Stimulated activated memory B cell treated with anti-CD40 and anti-IgM and Interleukin-4, amounts not matched to agents 10 μg/mL and 1 μg/mL and 100 μg/mL, for 72 hours (primary cell): ENCODE data around the gene METTL25.

ENCODE experiments used
- ATAC-seq: fragments of 150-1000 bp; cut with Tn5 transposase; 2 replicates; pipeline ENCODE4 v1.10.0; 2021
- H3K27ac Mint-ChIP-seq: one replicate; pipeline ENCODE4 v1.8.0; 2022; ENCODE audit warnings: mild to moderate bottlenecking, mixed read lengths
- H3K27me3 Mint-ChIP-seq: one replicate; pipeline ENCODE4 v1.8.0; 2022; ENCODE audit warnings: mixed read lengths
- H3K36me3 Mint-ChIP-seq: one replicate; pipeline ENCODE4 v1.8.0; 2022; ENCODE audit warnings: mixed read lengths
- H3K4me1 Mint-ChIP-seq: one replicate; pipeline ENCODE4 v1.8.0; 2022; ENCODE audit warnings: mixed read lengths
- H3K4me3 Mint-ChIP-seq: one replicate; pipeline ENCODE4 v1.8.0; 2022; ENCODE audit warnings: mild to moderate bottlenecking, moderate library complexity, mixed read lengths
- H3K9me3 Mint-ChIP-seq: one replicate; pipeline ENCODE4 v1.8.0; 2022; ENCODE audit warnings: mixed read lengths

The METTL25 gene

DNA sequence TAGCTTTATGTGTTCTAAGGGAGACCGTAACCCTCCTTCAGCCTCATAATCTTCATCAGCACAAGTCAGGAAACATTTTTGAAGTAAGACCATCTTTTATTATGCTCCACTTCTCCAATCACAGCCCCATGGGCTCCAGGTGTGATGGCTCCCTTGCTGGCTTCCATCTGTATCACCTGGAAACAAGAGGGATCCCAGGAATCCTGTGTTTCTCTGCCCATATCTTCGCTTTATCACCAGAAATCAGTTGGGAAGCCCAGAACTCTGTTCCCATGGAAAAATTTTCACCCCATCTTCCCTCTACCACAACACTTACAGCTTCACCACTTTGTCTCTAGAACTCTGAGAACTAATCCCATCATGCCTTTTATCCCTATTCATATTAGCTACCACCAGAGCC, 68.3 kb downstream of the METTL25 start:
- no peak overlapping the region for H3K27ac Mint-ChIP-seq
- ATAC-seq: no peak
- no peaks in the 10 kb centered on the region for H3K9me3 Mint-ChIP-seq
- no peaks in the 10 kb centered on the region for H3K27me3 Mint-ChIP-seq
- H3K4me1 Mint-ChIP-seq: no peaks in the 10 kb centered on the region
- no peak overlapping the region for H3K4me3 Mint-ChIP-seq
- H3K36me3 Mint-ChIP-seq: no peaks in the 10 kb centered on the region

DNA sequence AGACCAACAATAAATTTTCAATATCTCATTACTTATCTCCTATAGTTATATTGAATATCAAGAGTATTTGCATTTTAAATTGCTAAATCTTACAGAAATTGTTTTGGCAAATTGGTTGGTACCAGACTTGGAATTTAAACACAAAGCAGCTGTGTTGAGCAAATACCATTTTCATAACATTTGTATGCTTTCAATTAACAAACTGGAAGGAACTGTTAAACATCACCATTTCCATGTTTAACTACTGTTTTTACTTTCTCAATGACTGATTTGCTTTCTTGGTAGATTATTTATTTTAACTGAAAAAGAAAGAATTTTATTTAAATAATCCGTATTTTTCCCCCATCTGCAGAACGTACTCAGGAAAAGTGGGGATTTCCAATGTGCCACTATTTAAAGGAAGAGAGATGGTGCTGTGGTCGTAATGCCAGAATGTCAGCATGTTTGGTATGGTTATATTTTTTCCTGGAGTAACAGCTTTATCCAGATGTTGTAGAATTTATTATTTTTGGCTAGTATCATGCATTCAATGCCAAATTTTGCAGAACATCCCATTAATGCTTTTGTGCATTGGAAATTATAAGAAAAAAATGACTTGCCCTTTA, 72.3 kb downstream of the METTL25 start:
- H3K9me3 Mint-ChIP-seq: no peaks in the 10 kb centered on the region
- H3K36me3 Mint-ChIP-seq: no peaks in the 10 kb centered on the region
- no peak for ATAC-seq
- no peak overlapping the region for H3K27ac Mint-ChIP-seq
- H3K4me3 Mint-ChIP-seq: no peak overlapping the region
- no peaks in the 10 kb centered on the region for H3K27me3 Mint-ChIP-seq
- no peaks in the 10 kb centered on the region for H3K4me1 Mint-ChIP-seq

DNA sequence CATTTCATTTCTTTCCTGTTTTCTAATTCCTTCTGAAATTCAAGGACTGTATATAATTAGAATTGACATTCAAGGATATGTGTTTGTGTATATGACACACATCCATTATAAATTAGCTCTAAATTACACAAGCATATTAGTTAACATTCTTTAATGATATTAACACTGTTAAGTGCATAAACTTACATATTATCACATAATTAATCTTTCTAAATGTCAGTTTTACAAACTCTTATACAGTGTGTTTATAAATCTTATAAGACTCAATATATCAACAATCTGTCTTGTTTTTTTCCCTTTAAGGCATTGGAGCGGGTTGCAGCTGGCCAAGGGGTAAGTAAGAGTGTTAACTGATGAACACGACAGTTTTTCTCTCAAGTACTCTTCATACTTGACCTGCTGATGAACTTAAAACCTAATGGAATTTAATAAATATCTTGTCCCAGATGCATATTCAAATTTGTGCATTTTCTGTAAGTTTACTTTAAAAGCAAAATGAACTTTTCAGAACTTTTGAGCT, 76.1 kb downstream of the METTL25 start:
- Mint-ChIP-seq H3K27ac (no peak overlapping the region), H3K4me3 (no peak overlapping the region), H3K27me3 (no peaks in the 10 kb centered on the region), H3K36me3 (peaks cover 18% of the 10 kb centered on the region), H3K4me1 (no peaks in the 10 kb centered on the region), H3K9me3 (no peaks in the 10 kb centered on the region)
- ATAC-seq: no peak

DNA sequence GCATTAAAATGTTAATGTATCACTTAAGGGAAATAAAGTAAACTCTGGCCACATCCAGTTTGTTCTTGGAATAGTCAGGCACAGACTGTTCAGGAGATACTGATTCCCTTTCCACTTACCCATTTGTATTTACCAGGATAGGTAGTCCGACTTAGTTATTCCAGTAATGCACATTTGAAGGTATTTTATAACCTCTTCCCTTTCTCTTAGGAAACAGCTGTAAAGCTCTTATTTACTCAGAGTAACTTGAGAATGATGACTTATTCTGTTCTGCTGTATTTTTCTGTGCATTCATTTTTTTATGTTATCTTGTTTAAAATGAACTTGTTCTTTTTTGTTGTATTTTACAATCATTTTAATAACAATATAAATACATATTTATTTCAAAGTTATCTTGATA, 78.0 kb downstream of the METTL25 start:
- Mint-ChIP-seq H3K9me3 (no peaks in the 10 kb centered on the region), H3K4me3 (no peak overlapping the region), H3K27me3 (no peaks in the 10 kb centered on the region), H3K36me3 (peaks cover 31% of the 10 kb centered on the region), H3K27ac (no peak overlapping the region), H3K4me1 (no peaks in the 10 kb centered on the region)
- ATAC-seq: no peak

DNA sequence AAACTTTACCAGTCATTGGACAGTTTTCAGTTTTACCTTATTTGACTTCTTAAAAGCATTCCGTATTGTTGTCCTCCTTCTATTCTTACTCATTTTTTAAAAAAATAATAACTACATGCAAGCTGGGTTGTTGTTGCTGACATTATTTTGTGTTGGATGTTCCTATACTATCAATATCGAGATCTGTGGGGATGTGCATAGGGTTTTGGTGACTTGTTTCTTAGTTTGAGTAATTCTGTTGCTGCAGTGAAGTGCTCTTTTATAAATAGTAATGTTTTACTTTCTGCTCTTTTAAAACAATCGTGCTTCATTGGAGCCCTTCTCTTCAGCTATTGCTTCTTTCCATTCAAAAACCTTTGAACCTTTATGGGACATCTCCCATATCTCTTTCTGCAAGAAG, 79.4 kb downstream of the METTL25 start:
- Mint-ChIP-seq H3K9me3 (peaks cover under 1% of the 10 kb centered on the region), H3K27me3 (no peaks in the 10 kb centered on the region), H3K36me3 (peaks cover 45% of the 10 kb centered on the region), H3K4me3 (no peak overlapping the region), H3K4me1 (no peaks in the 10 kb centered on the region), H3K27ac (no peak overlapping the region)
- ATAC-seq: no peak

DNA sequence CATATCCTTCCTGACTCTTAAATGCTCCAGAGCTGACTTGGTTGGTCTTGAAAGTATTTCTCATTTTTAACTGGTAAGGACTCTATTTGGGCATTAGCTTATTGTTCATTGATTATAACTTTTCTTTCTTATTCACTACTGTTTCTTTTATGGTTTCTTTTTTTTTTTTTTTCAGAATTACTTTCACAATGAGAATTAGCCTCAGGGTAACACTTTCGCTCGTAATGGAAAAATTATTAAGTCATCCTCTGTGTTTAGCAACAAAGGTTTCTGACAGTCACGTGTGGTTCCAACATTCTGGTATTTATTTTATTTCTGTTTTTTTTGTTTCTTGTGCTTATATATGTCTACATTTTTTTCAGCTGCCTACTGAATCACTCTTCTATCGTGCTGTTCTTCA, 80.0 kb downstream of the METTL25 start:
- Mint-ChIP-seq H3K9me3 (peaks cover 3% of the 10 kb centered on the region), H3K27ac (no peak overlapping the region), H3K4me1 (no peaks in the 10 kb centered on the region), H3K4me3 (no peak overlapping the region), H3K36me3 (peaks cover 51% of the 10 kb centered on the region), H3K27me3 (no peaks in the 10 kb centered on the region)
- no peak for ATAC-seq

DNA sequence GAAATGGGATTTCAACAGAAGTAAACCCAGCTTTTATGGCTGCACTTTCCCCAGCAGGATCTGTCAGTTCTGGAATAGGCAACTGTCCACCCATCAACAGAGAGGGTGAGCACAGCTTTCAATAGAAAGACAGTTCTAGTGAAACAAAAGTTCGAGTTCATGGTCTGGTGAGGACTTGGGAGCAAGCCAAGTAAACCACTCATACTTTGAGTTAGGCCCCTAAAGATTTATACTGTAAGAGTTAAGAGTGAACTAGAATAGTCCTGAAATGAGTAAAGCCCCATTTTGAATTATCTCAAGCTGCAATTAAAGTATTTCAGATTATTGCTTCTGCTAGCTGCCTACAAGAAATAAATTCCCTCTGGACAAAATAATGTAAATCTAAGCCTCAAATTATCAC, 82.6 kb downstream of the METTL25 start:
- ATAC-seq: no peak
- peaks cover 3% of the 10 kb centered on the region for H3K9me3 Mint-ChIP-seq
- no peaks in the 10 kb centered on the region for H3K4me1 Mint-ChIP-seq
- H3K27me3 Mint-ChIP-seq: no peaks in the 10 kb centered on the region
- no peak overlapping the region for H3K27ac Mint-ChIP-seq
- H3K4me3 Mint-ChIP-seq: no peak overlapping the region
- H3K36me3 Mint-ChIP-seq: peaks cover 62% of the 10 kb centered on the region

DNA sequence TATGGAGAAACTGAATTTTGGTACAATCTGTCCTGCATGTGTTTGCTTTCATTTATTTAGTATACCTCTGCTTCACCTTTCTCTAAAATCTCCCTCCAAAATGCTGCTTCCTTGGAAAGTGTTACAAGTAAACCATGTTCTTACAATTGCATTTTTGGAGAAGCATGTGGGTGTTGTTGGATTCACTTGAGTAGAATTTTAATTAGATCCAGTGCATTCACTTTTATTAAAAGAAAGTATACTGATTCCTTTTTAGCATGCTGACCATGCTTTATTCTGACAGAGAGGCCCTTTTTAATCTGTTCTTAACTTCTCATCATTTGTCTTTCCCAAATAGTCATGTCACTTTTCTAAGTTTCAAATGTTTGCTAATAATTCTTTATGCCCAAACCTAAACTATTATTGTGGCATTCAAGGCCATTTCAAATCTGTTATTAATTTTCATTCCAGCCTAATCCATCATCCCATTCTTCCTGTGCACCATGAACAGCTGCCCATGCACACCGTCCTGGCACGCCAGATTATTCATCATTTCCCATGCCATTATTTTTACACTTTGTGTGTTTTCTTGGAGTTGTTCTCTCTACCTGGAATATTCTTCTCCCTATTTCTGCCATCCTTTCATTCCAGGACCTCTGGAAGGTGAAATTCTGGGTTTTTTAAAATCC, 90.7 kb downstream of the METTL25 start:
- Mint-ChIP-seq H3K27ac (no peak overlapping the region), H3K9me3 (no peaks in the 10 kb centered on the region)

DNA sequence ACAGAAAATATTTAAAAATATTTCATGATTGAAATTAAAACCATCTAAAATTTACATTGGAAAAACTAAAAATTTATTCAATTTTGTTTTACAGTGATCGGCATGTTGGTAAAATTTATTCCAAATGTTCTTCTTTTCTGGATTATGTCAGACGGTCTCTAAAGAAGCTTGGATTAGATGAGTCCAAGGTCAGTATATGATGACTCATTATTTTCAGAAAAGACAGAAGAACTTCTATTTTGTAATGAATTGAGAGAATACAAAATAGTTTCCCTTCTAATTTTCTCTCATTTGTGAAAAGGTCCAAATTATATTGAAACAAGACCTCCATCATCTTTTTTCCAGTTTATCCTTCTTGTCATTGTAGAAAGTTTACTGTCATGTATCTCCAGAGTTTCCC, 98.3 kb downstream of the METTL25 start:
- no peak for ATAC-seq
- Mint-ChIP-seq H3K4me3 (no peak overlapping the region), H3K27me3 (no peaks in the 10 kb centered on the region), H3K4me1 (no peaks in the 10 kb centered on the region), H3K27ac (no peak overlapping the region), H3K9me3 (no peaks in the 10 kb centered on the region), H3K36me3 (peaks cover 33% of the 10 kb centered on the region)

More for the DNA sequence above, 90.7 kb downstream of the METTL25 start:
- ATAC-seq: no peak
- H3K4me1 Mint-ChIP-seq: no peaks in the 10 kb centered on the region
- no peaks in the 10 kb centered on the region for H3K27me3 Mint-ChIP-seq
- no peak overlapping the region for H3K4me3 Mint-ChIP-seq
- H3K36me3 Mint-ChIP-seq: peaks cover 4% of the 10 kb centered on the region

DNA sequence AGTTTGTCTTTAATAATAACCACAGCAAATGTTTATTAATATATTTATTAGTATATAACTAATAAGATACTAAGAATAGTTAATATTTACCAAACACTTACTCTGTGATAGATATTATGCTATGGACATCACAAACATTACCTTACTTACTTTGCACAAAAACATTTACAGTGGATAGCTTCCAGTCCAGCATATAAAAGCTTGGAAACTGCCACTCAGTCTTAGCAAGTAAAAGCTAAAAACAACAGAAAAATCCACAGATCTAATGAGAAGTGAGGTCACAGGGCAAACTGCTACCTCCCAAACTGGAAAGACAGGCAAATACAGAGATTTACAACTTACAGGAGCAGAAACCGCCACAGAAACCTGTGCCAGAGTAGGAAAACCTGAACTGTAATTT, 99.8 kb downstream of the METTL25 start:
- no peak for ATAC-seq
- Mint-ChIP-seq H3K27ac (no peak overlapping the region), H3K36me3 (peaks cover 36% of the 10 kb centered on the region), H3K9me3 (no peaks in the 10 kb centered on the region), H3K27me3 (no peaks in the 10 kb centered on the region), H3K4me1 (no peaks in the 10 kb centered on the region), H3K4me3 (no peak overlapping the region)

DNA sequence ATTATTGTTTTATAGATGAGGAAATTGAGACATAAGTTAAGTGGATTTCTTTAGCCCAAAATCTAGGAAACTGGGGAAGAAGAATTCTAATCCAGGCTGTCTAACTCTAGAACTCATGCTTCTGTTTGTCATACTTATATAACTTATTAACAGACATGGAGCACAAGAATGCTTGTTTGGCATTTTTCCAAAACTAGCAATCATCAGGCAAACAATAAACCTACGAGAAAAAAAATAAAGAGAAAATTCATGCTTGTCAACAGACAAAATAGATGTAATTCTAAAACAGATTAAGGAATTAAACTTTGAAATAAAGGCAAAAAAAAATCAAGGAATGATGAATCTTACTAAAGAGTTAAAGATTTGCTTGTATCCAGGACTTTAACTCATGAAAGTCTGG, 103.1 kb downstream of the METTL25 start:
- Mint-ChIP-seq H3K4me1 (no peaks in the 10 kb centered on the region), H3K36me3 (peaks cover 56% of the 10 kb centered on the region), H3K9me3 (no peaks in the 10 kb centered on the region), H3K27me3 (no peaks in the 10 kb centered on the region), H3K4me3 (no peak overlapping the region), H3K27ac (no peak overlapping the region)
- no peak for ATAC-seq

DNA sequence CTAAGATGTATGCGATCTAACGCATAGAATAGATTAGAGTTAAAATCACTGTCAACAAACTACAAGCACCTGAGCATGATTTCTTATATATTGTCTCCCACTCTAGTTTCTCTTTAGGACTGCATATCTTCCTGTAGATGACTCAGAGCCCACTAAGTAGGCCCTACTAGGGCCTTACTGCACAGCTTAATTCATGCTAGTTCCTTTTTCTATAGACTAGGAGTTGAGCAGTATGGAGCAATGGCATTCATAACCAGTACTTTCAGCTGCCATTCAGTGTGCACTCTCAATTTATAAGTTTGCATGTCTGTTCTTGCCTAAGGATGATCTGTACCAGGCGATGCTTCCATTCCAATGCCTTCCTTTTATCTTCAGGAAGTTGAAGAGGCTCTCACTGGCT, 103.5 kb downstream of the METTL25 start:
- Mint-ChIP-seq H3K27me3 (no peaks in the 10 kb centered on the region), H3K4me3 (no peak overlapping the region), H3K27ac (no peak overlapping the region), H3K36me3 (peaks cover 60% of the 10 kb centered on the region), H3K4me1 (no peaks in the 10 kb centered on the region), H3K9me3 (no peaks in the 10 kb centered on the region)
- ATAC-seq: no peak

DNA sequence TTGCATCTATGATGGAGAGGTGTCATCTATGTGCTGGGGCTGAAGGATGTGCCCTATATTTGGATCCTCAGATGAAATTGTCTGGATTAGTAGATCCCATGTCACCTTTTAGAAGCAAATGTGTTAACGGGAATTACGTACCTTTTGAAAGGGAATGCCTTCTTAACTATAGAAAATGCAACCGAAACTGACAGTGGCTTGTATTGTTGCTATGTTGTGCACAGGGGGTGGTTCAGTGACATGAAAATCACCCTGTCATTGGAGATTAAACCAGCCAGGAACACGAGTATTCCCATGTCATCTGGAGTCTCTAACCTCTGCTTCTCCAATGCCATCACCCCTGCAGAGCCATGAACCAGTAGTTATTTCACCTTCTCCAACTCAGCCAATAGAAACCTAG, 110.2 kb downstream of the METTL25 start:
- H3K27ac Mint-ChIP-seq: no peak overlapping the region
- no peak for ATAC-seq
- H3K36me3 Mint-ChIP-seq: peaks cover 90% of the 10 kb centered on the region
- H3K27me3 Mint-ChIP-seq: no peaks in the 10 kb centered on the region
- H3K4me1 Mint-ChIP-seq: no peaks in the 10 kb centered on the region
- no peak overlapping the region for H3K4me3 Mint-ChIP-seq
- peaks cover 12% of the 10 kb centered on the region for H3K9me3 Mint-ChIP-seq

DNA sequence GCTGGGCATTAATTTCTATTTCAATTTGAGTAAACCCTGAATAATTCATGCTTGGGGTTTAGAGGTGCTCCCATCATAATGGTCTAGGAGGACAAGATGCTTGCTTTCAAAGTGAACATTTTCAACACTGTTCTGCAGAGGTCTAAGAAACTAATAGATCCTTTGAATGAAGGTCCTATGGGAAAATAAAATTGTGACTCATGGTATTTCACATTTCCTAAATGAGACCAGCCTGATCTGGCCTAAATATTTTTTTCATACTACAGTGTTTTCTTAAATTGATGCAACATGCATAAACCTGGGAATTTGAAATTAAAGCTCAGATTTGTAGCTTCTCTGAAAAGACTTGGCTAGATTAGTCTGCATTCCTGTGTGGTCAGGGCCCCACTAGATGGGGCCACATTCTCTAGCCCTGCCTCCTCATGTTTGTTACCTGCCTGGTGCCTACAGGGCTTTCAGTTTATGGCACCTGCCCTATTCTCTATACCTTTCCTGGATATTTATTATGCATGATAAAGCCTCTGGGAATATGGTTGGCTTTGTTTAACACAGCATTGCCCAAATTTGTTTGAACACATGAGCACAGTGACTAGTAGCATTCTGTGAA, 112.7 kb downstream of the METTL25 start:
- no peak overlapping the region for H3K4me3 Mint-ChIP-seq
- H3K36me3 Mint-ChIP-seq: peaks cover 90% of the 10 kb centered on the region
- no peaks in the 10 kb centered on the region for H3K4me1 Mint-ChIP-seq
- no peak for ATAC-seq
- no peak overlapping the region for H3K27ac Mint-ChIP-seq
- H3K27me3 Mint-ChIP-seq: no peaks in the 10 kb centered on the region
- H3K9me3 Mint-ChIP-seq: peaks cover 12% of the 10 kb centered on the region

DNA sequence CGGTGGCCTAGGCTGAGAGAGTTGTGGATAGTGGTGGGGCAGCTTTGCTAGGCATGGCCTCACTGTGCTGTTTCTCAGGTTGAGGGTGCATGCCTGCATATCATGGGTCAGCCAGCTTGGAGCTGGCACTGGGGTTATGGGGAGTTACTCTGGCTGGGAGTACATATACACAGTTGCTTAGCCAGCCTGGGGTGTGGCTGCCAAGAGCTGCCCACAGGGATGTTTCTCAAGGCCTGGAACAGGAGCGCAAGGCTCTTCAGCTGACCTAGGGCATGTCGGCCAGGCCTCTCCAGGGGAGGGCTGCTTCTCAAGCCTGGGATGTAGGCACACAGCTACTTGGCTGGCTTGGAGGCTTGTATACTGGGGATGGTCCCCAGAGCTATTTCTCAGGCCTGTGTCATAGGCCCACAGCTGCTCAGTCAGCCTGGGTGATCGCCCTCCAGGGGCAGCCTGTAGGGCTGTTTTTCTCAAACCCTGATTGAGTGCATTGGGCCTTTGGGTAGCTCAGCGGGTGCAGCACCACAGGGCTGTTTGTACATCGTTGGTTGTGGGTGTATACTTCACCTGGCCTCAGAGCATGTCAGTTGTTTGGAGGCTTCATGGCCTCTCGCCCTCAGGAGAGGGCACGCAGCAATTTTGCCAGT, 114.9 kb downstream of the METTL25 start:
- no peak for ATAC-seq
- Mint-ChIP-seq H3K4me3 (no peak overlapping the region), H3K27ac (no peak overlapping the region), H3K36me3 (peaks cover 72% of the 10 kb centered on the region), H3K4me1 (no peaks in the 10 kb centered on the region), H3K9me3 (peaks cover 12% of the 10 kb centered on the region), H3K27me3 (no peaks in the 10 kb centered on the region)
